ENCODE measurements around the gene MALRD1.

MALRD1 gene

GRCh38 chr10:19046679-19047078 is 1.9 kb upstream of the MALRD1 start:
- Histone ChIP-seq H3K4me2 (ENCODE audit: low read length) (no peak overlapping the region), H2BK15ac (replicated peaks; ENCODE audit: low read depth) (no peak overlapping the region), H3K4ac (ENCODE audit: low read depth, low read length) (no peak overlapping the region), H3K79me2 (ENCODE audit: control insufficient read depth, insufficient read depth, low read length) (no peaks in the 10 kb centered on the region), H4K8ac (ENCODE audit: low read depth, low read length) (no peak overlapping the region), H3K79me1 (ENCODE audit: low read length) (no peaks in the 10 kb centered on the region), H4K5ac (ENCODE audit: low read length) (no peak overlapping the region), H3K27me3 (ENCODE audit: insufficient read depth, low read length, poor library complexity) (no peaks in the 10 kb centered on the region), H3K4me3 (ENCODE audit: low read length) (no peak overlapping the region), H3K23ac (ENCODE audit: low read length) (no peak overlapping the region), H2BK120ac (ENCODE audit: low read depth, low read length) (no peak overlapping the region), H3K56ac (ENCODE audit: low read length) (no peak overlapping the region), H2AK5ac (ENCODE audit: low read length) (no peak overlapping the region), H3K18ac (ENCODE audit: low read length) (no peak overlapping the region), H3K27ac (ENCODE audit: low read depth, low read length) (no peak overlapping the region), H3K4me1 (ENCODE audit: control insufficient read depth, low read depth, low read length) (no peaks in the 10 kb centered on the region), H3K9ac (ENCODE audit: low read length) (no peak overlapping the region), H3K36me3 (ENCODE audit: control insufficient read depth, insufficient read depth, low read length) (no peaks in the 10 kb centered on the region), H2BK5ac (ENCODE audit: low read length) (no peak overlapping the region)
- no peak for DNase-seq
- WGBS (ENCODE audit: extremely low coverage, insufficient coverage, low lambda C conversion rate): no CpG with 5 or more reads among the region's 1 CpG

DNA sequence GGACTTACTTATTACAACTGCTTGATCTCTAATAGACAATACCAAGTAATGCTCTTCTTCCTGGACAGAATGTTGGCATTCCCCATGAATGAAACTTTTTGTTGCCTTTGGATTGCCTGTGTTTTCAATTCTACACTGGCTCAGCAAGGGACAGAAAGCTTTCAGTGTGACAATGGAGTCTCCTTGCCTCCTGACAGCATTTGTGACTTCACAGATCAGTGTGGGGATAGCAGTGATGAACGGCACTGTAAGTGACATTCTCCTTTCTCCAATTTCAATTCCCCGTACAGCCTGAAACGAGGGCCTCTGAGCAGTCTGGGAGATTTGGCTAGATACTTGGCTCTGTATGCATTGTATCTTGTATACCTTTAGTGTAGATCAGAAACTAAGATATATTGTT is 290 bp downstream of the MALRD1 start:
- Histone ChIP-seq H3K79me2 (ENCODE audit: control insufficient read depth, insufficient read depth, low read length) (no peaks in the 10 kb centered on the region), H2BK15ac (replicated peaks; ENCODE audit: low read depth) (no peak overlapping the region), H2BK5ac (ENCODE audit: low read length) (no peak overlapping the region), H4K8ac (ENCODE audit: low read depth, low read length) (no peak overlapping the region), H3K27me3 (ENCODE audit: insufficient read depth, low read length, poor library complexity) (no peaks in the 10 kb centered on the region), H3K4me1 (ENCODE audit: control insufficient read depth, low read depth, low read length) (no peaks in the 10 kb centered on the region), H3K4ac (ENCODE audit: low read depth, low read length) (no peak overlapping the region), H3K9ac (ENCODE audit: low read length) (no peak overlapping the region), H2AK5ac (ENCODE audit: low read length) (no peak overlapping the region), H2BK120ac (ENCODE audit: low read depth, low read length) (no peak overlapping the region), H3K79me1 (ENCODE audit: low read length) (no peaks in the 10 kb centered on the region), H3K56ac (ENCODE audit: low read length) (no peak overlapping the region), H3K27ac (ENCODE audit: low read depth, low read length) (no peak overlapping the region), H3K4me3 (ENCODE audit: low read length) (no peak overlapping the region), H3K4me2 (ENCODE audit: low read length) (no peak overlapping the region), H3K23ac (ENCODE audit: low read length) (no peak overlapping the region), H4K5ac (ENCODE audit: low read length) (no peak overlapping the region), H3K36me3 (ENCODE audit: control insufficient read depth, insufficient read depth, low read length) (no peaks in the 10 kb centered on the region), H3K18ac (ENCODE audit: low read length) (no peak overlapping the region)
- no CpG with 5 or more reads among the region's 3 CpGs for WGBS (ENCODE audit: extremely low coverage, insufficient coverage, low lambda C conversion rate)
- DNase-seq: no peak

GRCh38 chr10:19049567-19049966 is 966 bp downstream of the MALRD1 start:
- Histone ChIP-seq H4K8ac (ENCODE audit: low read depth, low read length) (no peak overlapping the region), H3K27ac (ENCODE audit: low read depth, low read length) (no peak overlapping the region), H3K79me2 (ENCODE audit: control insufficient read depth, insufficient read depth, low read length) (no peaks in the 10 kb centered on the region), H3K9ac (ENCODE audit: low read length) (no peak overlapping the region), H3K4me1 (ENCODE audit: control insufficient read depth, low read depth, low read length) (no peaks in the 10 kb centered on the region), H3K23ac (ENCODE audit: low read length) (no peak overlapping the region), H2BK5ac (ENCODE audit: low read length) (no peak overlapping the region), H2AK5ac (ENCODE audit: low read length) (no peak overlapping the region), H3K56ac (ENCODE audit: low read length) (no peak overlapping the region), H3K4ac (ENCODE audit: low read depth, low read length) (no peak overlapping the region), H2BK15ac (replicated peaks; ENCODE audit: low read depth) (no peak overlapping the region), H3K4me2 (ENCODE audit: low read length) (no peak overlapping the region), H2BK120ac (ENCODE audit: low read depth, low read length) (no peak overlapping the region), H3K18ac (ENCODE audit: low read length) (no peak overlapping the region), H4K5ac (ENCODE audit: low read length) (no peak overlapping the region), H3K36me3 (ENCODE audit: control insufficient read depth, insufficient read depth, low read length) (no peaks in the 10 kb centered on the region), H3K27me3 (ENCODE audit: insufficient read depth, low read length, poor library complexity) (no peaks in the 10 kb centered on the region), H3K4me3 (ENCODE audit: low read length) (no peak overlapping the region), H3K79me1 (ENCODE audit: low read length) (no peaks in the 10 kb centered on the region)
- WGBS (ENCODE audit: extremely low coverage, insufficient coverage, low lambda C conversion rate): no CpG with 5 or more reads among the region's 2 CpGs
- no peak for DNase-seq

GRCh38 chr10:19054289-19054835 is 5.8 kb downstream of the MALRD1 start:
- no peak for DNase-seq
- no peak overlapping the region for H2BK5ac ChIP-seq (ENCODE audit: low read length)
- no peak overlapping the region for H2BK120ac ChIP-seq (ENCODE audit: low read depth, low read length)
- no peak overlapping the region for H3K4me2 ChIP-seq (ENCODE audit: low read length)
- no peak overlapping the region for H3K27ac ChIP-seq (ENCODE audit: low read depth, low read length)
- H3K23ac ChIP-seq (ENCODE audit: low read length): no peak overlapping the region
- H2AK5ac ChIP-seq (ENCODE audit: low read length): no peak overlapping the region
- no peaks in the 10 kb centered on the region for H3K79me1 ChIP-seq (ENCODE audit: low read length)
- no CpG with 5 or more reads among the region's 5 CpGs for WGBS (ENCODE audit: extremely low coverage, insufficient coverage, low lambda C conversion rate)
- no peak overlapping the region for H4K5ac ChIP-seq (ENCODE audit: low read length)
- no peak overlapping the region for H4K8ac ChIP-seq (ENCODE audit: low read depth, low read length)
- H3K9ac ChIP-seq (ENCODE audit: low read length): no peak overlapping the region
- H3K4me1 ChIP-seq (ENCODE audit: control insufficient read depth, low read depth, low read length): no peaks in the 10 kb centered on the region
- no peak overlapping the region for H2BK15ac ChIP-seq (replicated peaks; ENCODE audit: low read depth)
- no peak overlapping the region for H3K56ac ChIP-seq (ENCODE audit: low read length)
- H3K18ac ChIP-seq (ENCODE audit: low read length): no peak overlapping the region
- no peaks in the 10 kb centered on the region for H3K27me3 ChIP-seq (ENCODE audit: insufficient read depth, low read length, poor library complexity)
- H3K36me3 ChIP-seq (ENCODE audit: control insufficient read depth, insufficient read depth, low read length): no peaks in the 10 kb centered on the region
- no peak overlapping the region for H3K4ac ChIP-seq (ENCODE audit: low read depth, low read length)
- no peak overlapping the region for H3K4me3 ChIP-seq (ENCODE audit: low read length)
- no peaks in the 10 kb centered on the region for H3K79me2 ChIP-seq (ENCODE audit: control insufficient read depth, insufficient read depth, low read length)

- H3K27me3 ChIP-seq (ENCODE audit: insufficient read depth, low read length, poor library complexity): no peaks in the 10 kb centered on the region
- DNase-seq: no peak
- H4K5ac ChIP-seq (ENCODE audit: low read length): no peak overlapping the region
- no peaks in the 10 kb centered on the region for H3K79me2 ChIP-seq (ENCODE audit: control insufficient read depth, insufficient read depth, low read length)
- no peaks in the 10 kb centered on the region for H3K36me3 ChIP-seq (ENCODE audit: control insufficient read depth, insufficient read depth, low read length)
- H3K23ac ChIP-seq (ENCODE audit: low read length): no peak overlapping the region
- no peak overlapping the region for H3K56ac ChIP-seq (ENCODE audit: low read length)
- no peak overlapping the region for H3K4ac ChIP-seq (ENCODE audit: low read depth, low read length)
- H2AK5ac ChIP-seq (ENCODE audit: low read length): no peak overlapping the region
- H3K18ac ChIP-seq (ENCODE audit: low read length): no peak overlapping the region
- H3K9ac ChIP-seq (ENCODE audit: low read length): no peak overlapping the region
- H2BK15ac ChIP-seq (replicated peaks; ENCODE audit: low read depth): no peak overlapping the region
- H3K4me3 ChIP-seq (ENCODE audit: low read length): no peak overlapping the region
- no peak overlapping the region for H2BK120ac ChIP-seq (ENCODE audit: low read depth, low read length)
- H3K4me1 ChIP-seq (ENCODE audit: control insufficient read depth, low read depth, low read length): no peaks in the 10 kb centered on the region
- whole genome bisulfite sequencing (ENCODE audit: extremely low coverage, insufficient coverage, low lambda C conversion rate): no CpG with 5 or more reads among the region's 4 CpGs
- no peak overlapping the region for H3K27ac ChIP-seq (ENCODE audit: low read depth, low read length)
- H2BK5ac ChIP-seq (ENCODE audit: low read length): no peak overlapping the region
- no peak overlapping the region for H3K4me2 ChIP-seq (ENCODE audit: low read length)
- H4K8ac ChIP-seq (ENCODE audit: low read depth, low read length): no peak overlapping the region
- no peaks in the 10 kb centered on the region for H3K79me1 ChIP-seq (ENCODE audit: low read length)
These were observed 9.4 kb downstream of the MALRD1 start for GRCh38 chr10:19058046-19058445.

- H3K23ac ChIP-seq (ENCODE audit: low read length): no peak overlapping the region
- no peaks in the 10 kb centered on the region for H3K79me1 ChIP-seq (ENCODE audit: low read length)
- H3K4me1 ChIP-seq (ENCODE audit: control insufficient read depth, low read depth, low read length): no peaks in the 10 kb centered on the region
- H4K8ac ChIP-seq (ENCODE audit: low read depth, low read length): no peak overlapping the region
- no peaks in the 10 kb centered on the region for H3K27me3 ChIP-seq (ENCODE audit: insufficient read depth, low read length, poor library complexity)
- H3K79me2 ChIP-seq (ENCODE audit: control insufficient read depth, insufficient read depth, low read length): no peaks in the 10 kb centered on the region
- H3K36me3 ChIP-seq (ENCODE audit: control insufficient read depth, insufficient read depth, low read length): no peaks in the 10 kb centered on the region
- H4K5ac ChIP-seq (ENCODE audit: low read length): no peak overlapping the region
- no peak overlapping the region for H3K4me2 ChIP-seq (ENCODE audit: low read length)
- no peak overlapping the region for H3K4me3 ChIP-seq (ENCODE audit: low read length)
- H2BK5ac ChIP-seq (ENCODE audit: low read length): no peak overlapping the region
- no peak overlapping the region for H3K27ac ChIP-seq (ENCODE audit: low read depth, low read length)
- H2BK120ac ChIP-seq (ENCODE audit: low read depth, low read length): no peak overlapping the region
- H3K56ac ChIP-seq (ENCODE audit: low read length): no peak overlapping the region
- H2BK15ac ChIP-seq (replicated peaks; ENCODE audit: low read depth): no peak overlapping the region
- H3K18ac ChIP-seq (ENCODE audit: low read length): no peak overlapping the region
- no peak overlapping the region for H2AK5ac ChIP-seq (ENCODE audit: low read length)
- no peak for DNase-seq
- no peak overlapping the region for H3K9ac ChIP-seq (ENCODE audit: low read length)
- no CpG with 5 or more reads among the region's 6 CpGs for WGBS (ENCODE audit: extremely low coverage, insufficient coverage, low lambda C conversion rate)
- no peak overlapping the region for H3K4ac ChIP-seq (ENCODE audit: low read depth, low read length)
These were observed 15.4 kb downstream of the MALRD1 start for GRCh38 chr10:19063986-19064385.

All from mesendoderm (in vitro differentiated cells).